GM06990 (cell line): Measurements from ENCODE around the gene GOLGA1.
A peak's percentile ranks its signal among the peaks of the same experiment; 100 is the strongest.

Experiments used
- DNase-seq: peaks from one replicate; pipeline ENCODE4 v3.0.0-alpha.2; 2011; ENCODE audit not compliant: insufficient read length; ENCODE audit errors: extremely low read depth
- H3K27me3 ChIP-seq: replicated peaks from 2 replicates; pipeline ENCODE4 v1.6.0; 2011; ENCODE audit warnings: low read length; ENCODE audit not compliant: control insufficient read depth, insufficient read depth
- H3K36me3 ChIP-seq: 2 replicates; pipeline ENCODE4 v1.5.1; 2011; ENCODE audit warnings: low read length; ENCODE audit not compliant: control insufficient read depth, insufficient read depth
- H3K4me3 ChIP-seq: replicated peaks from 2 replicates; pipeline ENCODE4 v1.5.1; 2011; ENCODE audit warnings: low read depth, mild to moderate bottlenecking, control low read depth, low read length
- CTCF ChIP-seq: IDR thresholded peaks from 2 replicates; pipeline ENCODE4 v1.5.1; 2011; ENCODE audit warnings: low read length, control low read depth, mild to moderate bottlenecking, inconsistent platforms; ENCODE audit not compliant: insufficient read depth, poor library complexity, severe bottlenecking

GOLGA1 gene

GRCh38 chr9:124911766-124912165 lies 29.1 kb downstream of the GOLGA1 start:
- Histone ChIP-seq H3K36me3 (peaks cover 20% of the 10 kb centered on the region), H3K4me3 (no peak overlapping the region), H3K27me3 (no peaks in the 10 kb centered on the region)
- DNase-seq: no peak
- no peak for TF ChIP-seq CTCF

- H3K4me3 ChIP-seq: no peak overlapping the region
- H3K36me3 ChIP-seq: peaks cover 12% of the 10 kb centered on the region
- no peak for DNase-seq
- no peak for TF ChIP-seq CTCF
- no peaks in the 10 kb centered on the region for H3K27me3 ChIP-seq
Observed at GRCh38 chr9:124908098-124908497, 32.8 kb downstream of the GOLGA1 start.

- no peak for TF ChIP-seq CTCF
- Histone ChIP-seq H3K36me3 (peaks cover 12% of the 10 kb centered on the region), H3K27me3 (no peaks in the 10 kb centered on the region), H3K4me3 (no peak overlapping the region)
- DNase-seq: no peak
Observed at GRCh38 chr9:124906966-124907365, 33.9 kb downstream of the GOLGA1 start.

GRCh38 chr9:124899845-124900244 lies 41.0 kb downstream of the GOLGA1 start:
- TF ChIP-seq CTCF: no peak
- peaks cover 18% of the 10 kb centered on the region for H3K36me3 ChIP-seq
- DNase-seq: no peak
- no peak overlapping the region for H3K4me3 ChIP-seq
- no peaks in the 10 kb centered on the region for H3K27me3 ChIP-seq

GRCh38 chr9:124897570-124898460 lies 43.1 kb downstream of the GOLGA1 start:
- Histone ChIP-seq H3K27me3 (no peaks in the 10 kb centered on the region), H3K36me3 (peaks cover 21% of the 10 kb centered on the region), H3K4me3 (no peak overlapping the region)
- no peak for TF ChIP-seq CTCF
- DNase-seq: no peak

- Histone ChIP-seq H3K36me3 (peaks cover 22% of the 10 kb centered on the region), H3K4me3 (no peak overlapping the region), H3K27me3 (no peaks in the 10 kb centered on the region)
- DNase-seq: no peak
- peak; percentile 65 for TF ChIP-seq CTCF
Observed at GRCh38 chr9:124894741-124895170, 46.1 kb downstream of the GOLGA1 start.
